ENCODE measurements around the gene RBM38. TPM values are rescaled to one million over a fixed set of nuclear protein-coding genes. Genes with fewer than 3 reads are reported as not detected.

Gene RBM38
- total and polyA plus RNA-seq, 2 of the 13 experiments (the other 11 are each of a cell fraction or from before 2014, with no cell fraction given) = 24.2 to 34.2 TPM

DNA sequence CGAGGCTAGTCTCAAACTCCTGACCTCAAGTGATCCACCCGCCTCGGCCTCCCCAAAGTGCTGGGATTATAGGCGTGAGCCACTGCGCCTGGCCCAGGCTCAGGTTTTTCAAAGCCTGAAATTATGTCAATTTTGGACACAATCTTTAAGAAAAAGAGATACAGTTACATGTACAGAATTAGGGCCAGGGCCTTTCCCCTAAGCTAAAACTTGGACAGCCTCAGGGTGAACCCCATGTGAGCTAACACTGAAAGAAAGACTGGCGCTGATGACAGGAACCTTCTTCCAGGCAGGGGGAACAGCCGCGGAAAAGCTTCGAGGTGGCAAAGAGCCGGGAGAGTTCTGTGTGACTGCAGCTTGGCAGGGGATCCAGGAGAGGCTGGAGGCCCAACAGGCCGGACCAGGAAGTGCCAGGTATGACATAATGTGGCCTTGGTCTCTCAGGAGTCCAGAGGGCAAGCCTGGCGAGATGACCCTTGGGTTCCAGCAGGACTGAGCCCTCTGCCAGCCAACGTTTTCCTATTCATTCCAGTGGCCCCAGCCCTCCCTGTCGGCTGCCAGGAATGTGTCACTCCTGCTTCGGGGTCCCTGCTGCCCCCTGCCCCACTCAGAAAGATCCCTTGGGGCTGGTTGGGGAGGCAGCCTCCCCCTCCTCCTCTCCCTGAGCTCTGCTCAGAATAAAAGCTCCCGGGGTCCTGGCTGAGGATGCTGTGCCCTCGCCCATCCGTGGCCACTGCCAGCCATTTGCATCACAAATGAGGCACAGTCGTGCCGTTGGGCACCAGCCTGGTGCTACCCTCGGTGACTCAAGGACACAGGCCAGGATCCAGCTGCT, 37.3 kb downstream of the RBM38 start (continued):
- no peak for TF ChIP-seq LCORL (IDR thresholded peaks at IDR 0.05)
- peak; percentile 57; the same call in 1 of the 2 replicates for TF ChIP-seq LCORL (CRISPR knock-in tag; IDR thresholded peaks at IDR 0.05)
- peak; percentile 17; the same call in 1 of the 2 replicates for TF ChIP-seq BCL6 (CRISPR knock-in tag; IDR thresholded peaks at IDR 0.05)
- no peak for TF ChIP-seq REXO4 (CRISPR knock-in tag; IDR thresholded peaks at IDR 0.05; ENCODE audit: borderline replicate concordance)
- TF ChIP-seq, protein P1, sequence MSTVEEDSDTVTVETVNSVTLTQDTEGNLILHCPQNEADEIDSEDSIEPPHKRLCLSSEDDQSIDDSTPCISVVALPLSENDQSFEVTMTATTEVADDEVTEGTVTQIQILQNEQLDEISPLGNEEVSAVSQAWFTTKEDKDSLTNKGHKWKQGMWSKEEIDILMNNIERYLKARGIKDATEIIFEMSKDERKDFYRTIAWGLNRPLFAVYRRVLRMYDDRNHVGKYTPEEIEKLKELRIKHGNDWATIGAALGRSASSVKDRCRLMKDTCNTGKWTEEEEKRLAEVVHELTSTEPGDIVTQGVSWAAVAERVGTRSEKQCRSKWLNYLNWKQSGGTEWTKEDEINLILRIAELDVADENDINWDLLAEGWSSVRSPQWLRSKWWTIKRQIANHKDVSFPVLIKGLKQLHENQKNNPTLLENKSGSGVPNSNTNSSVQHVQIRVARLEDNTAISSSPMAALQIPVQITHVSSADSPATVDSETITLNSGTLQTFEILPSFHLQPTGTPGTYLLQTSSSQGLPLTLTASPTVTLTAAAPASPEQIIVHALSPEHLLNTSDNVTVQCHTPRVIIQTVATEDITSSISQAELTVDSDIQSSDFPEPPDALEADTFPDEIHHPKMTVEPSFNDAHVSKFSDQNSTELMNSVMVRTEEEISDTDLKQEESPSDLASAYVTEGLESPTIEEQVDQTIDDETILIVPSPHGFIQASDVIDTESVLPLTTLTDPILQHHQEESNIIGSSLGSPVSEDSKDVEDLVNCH (CRISPR knock-in tag; IDR thresholded peaks at IDR 0.05) = no peak
- TF ChIP-seq, protein P2, sequence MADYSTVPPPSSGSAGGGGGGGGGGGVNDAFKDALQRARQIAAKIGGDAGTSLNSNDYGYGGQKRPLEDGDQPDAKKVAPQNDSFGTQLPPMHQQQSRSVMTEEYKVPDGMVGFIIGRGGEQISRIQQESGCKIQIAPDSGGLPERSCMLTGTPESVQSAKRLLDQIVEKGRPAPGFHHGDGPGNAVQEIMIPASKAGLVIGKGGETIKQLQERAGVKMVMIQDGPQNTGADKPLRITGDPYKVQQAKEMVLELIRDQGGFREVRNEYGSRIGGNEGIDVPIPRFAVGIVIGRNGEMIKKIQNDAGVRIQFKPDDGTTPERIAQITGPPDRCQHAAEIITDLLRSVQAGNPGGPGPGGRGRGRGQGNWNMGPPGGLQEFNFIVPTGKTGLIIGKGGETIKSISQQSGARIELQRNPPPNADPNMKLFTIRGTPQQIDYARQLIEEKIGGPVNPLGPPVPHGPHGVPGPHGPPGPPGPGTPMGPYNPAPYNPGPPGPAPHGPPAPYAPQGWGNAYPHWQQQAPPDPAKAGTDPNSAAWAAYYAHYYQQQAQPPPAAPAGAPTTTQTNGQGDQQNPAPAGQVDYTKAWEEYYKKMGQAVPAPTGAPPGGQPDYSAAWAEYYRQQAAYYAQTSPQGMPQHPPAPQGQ (CRISPR knock-in tag; IDR thresholded peaks at IDR 0.05; ENCODE audit: borderline replicate concordance) = no peak
- no peak for TF ChIP-seq ZNF260 (CRISPR knock-in tag; IDR thresholded peaks at IDR 0.05; ENCODE audit: borderline replicate concordance, low read depth)
- TF ChIP-seq ZNF674 (CRISPR knock-in tag; IDR thresholded peaks at IDR 0.05; ENCODE audit: low read depth) = no peak
- TF ChIP-seq, protein P3, sequence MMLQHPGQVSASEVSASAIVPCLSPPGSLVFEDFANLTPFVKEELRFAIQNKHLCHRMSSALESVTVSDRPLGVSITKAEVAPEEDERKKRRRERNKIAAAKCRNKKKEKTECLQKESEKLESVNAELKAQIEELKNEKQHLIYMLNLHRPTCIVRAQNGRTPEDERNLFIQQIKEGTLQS (CRISPR knock-in tag; IDR thresholded peaks at IDR 0.05) = peak; percentile 70; the same call in 1 of the 2 replicates
- TF ChIP-seq ZSCAN31 (CRISPR knock-in tag; IDR thresholded peaks at IDR 0.05; ENCODE audit: low read depth) = no peak
- TF ChIP-seq CBFB (CRISPR knock-in tag; IDR thresholded peaks at IDR 0.05) = no peak
- peak; percentile 45 for TF ChIP-seq CBX1 (IDR thresholded peaks at IDR 0.05; ENCODE audit: low read depth)
- TF ChIP-seq FLYWCH1 (CRISPR knock-in tag; IDR thresholded peaks at IDR 0.05) = no peak
- no peak for TF ChIP-seq ZFP82 (CRISPR knock-in tag; IDR thresholded peaks at IDR 0.05; ENCODE audit: borderline replicate concordance)
- TF ChIP-seq, protein P4, sequence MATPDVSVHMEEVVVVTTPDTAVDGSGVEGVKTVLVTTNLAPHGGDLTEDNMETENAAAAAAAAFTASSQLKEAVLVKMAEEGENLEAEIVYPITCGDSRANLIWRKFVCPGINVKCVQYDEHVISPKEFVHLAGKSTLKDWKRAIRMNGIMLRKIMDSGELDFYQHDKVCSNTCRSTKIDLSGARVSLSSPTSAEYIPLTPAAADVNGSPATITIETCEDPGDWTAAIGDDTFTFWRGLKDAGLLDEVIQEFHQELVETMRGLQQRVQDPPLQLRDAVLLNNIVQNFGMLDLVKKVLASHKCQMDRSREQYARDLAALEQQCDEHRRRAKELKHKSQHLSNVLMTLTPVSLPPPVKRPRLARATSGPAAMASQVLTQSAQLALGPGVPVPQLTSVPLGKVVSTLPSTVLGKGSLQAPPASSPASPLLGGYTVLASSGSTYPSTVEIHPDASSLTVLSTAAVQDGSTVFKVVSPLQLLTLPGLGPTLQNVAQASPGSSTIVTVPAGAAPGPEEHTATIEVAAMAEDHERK (CRISPR knock-in tag; IDR thresholded peaks at IDR 0.05; ENCODE audit: low read depth) = no peak
- no peak for TF ChIP-seq KMT2B (CRISPR knock-in tag; IDR thresholded peaks at IDR 0.05)
- TF ChIP-seq ZMAT3 (CRISPR knock-in tag; conservative IDR thresholded peaks at IDR 0.05) = no peak
- TF ChIP-seq, protein P5, sequence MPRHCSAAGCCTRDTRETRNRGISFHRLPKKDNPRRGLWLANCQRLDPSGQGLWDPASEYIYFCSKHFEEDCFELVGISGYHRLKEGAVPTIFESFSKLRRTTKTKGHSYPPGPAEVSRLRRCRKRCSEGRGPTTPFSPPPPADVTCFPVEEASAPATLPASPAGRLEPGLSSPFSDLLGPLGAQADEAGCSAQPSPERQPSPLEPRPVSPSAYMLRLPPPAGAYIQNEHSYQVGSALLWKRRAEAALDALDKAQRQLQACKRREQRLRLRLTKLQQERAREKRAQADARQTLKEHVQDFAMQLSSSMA (CRISPR knock-in tag; IDR thresholded peaks at IDR 0.05) = no peak
- peak; percentile 99 for TF ChIP-seq HNRNPL (IDR thresholded peaks at IDR 0.05; ENCODE audit: low read depth, low read length)
- TF ChIP-seq ZFP90 (CRISPR knock-in tag; IDR thresholded peaks at IDR 0.05; ENCODE audit: borderline replicate concordance) = no peak
- no peak for TF ChIP-seq ZNF761 (CRISPR knock-in tag; conservative IDR thresholded peaks at IDR 0.05)
- TF ChIP-seq ZKSCAN5 (CRISPR knock-in tag; IDR thresholded peaks at IDR 0.05) = no peak
- TF ChIP-seq NFKBIZ (CRISPR knock-in tag; IDR thresholded peaks at IDR 0.05) = no peak; the same call in 1 of the 2 replicates
